HepG2 (cell line): ENCODE data around the gene OSBPL8. TPM values are rescaled to one million over a fixed set of nuclear protein-coding genes. Genes with fewer than 3 reads are reported as not detected.

Experiments
- ATAC-seq: fragments of 200-7000 bp; cut with Tn5 transposase; 3 replicates; pipeline ENCODE4 v1.9.1; 2020; ENCODE audit warnings: mild to moderate bottlenecking, moderate library complexity
- BruUV-seq: library from RNA; stranded (reverse); fragments of 400-500 nt; replicated peaks from 2 replicates; lab custom pipeline; 2021; lab: Mats Ljungman, UMichigan
- CTCF ChIA-PET: fragments of 300-600 bp; formaldehyde crosslinking; extraction: SDS; loops from one replicate; lab custom pipeline; 2021; ENCODE audit warnings: low total read pairs, inconsistent platforms, low intra/inter-chr PET ratio; lab: Yijun Ruan, JAX
- POLR2A ChIA-PET: fragments of 350-600 bp; sonication (Branson Sonifier 250); formaldehyde crosslinking; loops from one replicate; lab custom pipeline; 2020; ENCODE audit warnings: antibody characterized with exemption, inconsistent platforms; lab: Yijun Ruan, JAX
- DNase-seq: peaks from one replicate; pipeline ENCODE4 v3.0.0-alpha.2; 2015; ENCODE audit warnings: low spot score
- FAIRE-seq: peaks from 3 replicates; lab custom pipeline; 2011; peaks lifted over from hg19 to GRCh38; lab: Jason Lieb, UNC
- H2AFZ ChIP-seq: one replicate; pipeline ENCODE4 v1.6.1; 2011; ENCODE audit warnings: low read length, inconsistent platforms
- H3K27ac ChIP-seq: fragments of 300-600 bp; 3 replicates; pipeline ENCODE4 v1.8.0; 2011; ENCODE audit warnings: mixed run types, mild to moderate bottlenecking, mixed read lengths, low read length, inconsistent platforms; ENCODE audit not compliant: insufficient read depth; ENCODE audit errors: extremely low read length
- H3K27me3 ChIP-seq, 2 experiments: fragments of 200-600 bp in 1 of 2; 2 replicates in 1 of 2; 3 replicates in 1 of 2; pipeline versions ENCODE4 v1.6.0 to v1.8.0; 2011; ENCODE audit warnings: low read length in 2 of 2, mild to moderate bottlenecking in 2 of 2, moderate library complexity in 2 of 2, inconsistent platforms in 1 of 2; ENCODE audit not compliant: insufficient read depth in 2 of 2, control insufficient read depth in 1 of 2
- H3K36me3 ChIP-seq, 2 experiments: fragments of 200-600 bp in 1 of 2; replicated peaks in 1 of 2; 2 replicates in 1 of 2; 3 replicates in 1 of 2; pipeline versions ENCODE4 v1.5.1 to v1.8.0; 2011; ENCODE audit warnings: low read length in 2 of 2, inconsistent platforms in 1 of 2; ENCODE audit not compliant: insufficient read depth in 2 of 2, control insufficient read depth in 1 of 2
- H3K4me1 ChIP-seq: 2 replicates; pipeline ENCODE4 v1.5.1; 2012; ENCODE audit warnings: low read length, inconsistent platforms; ENCODE audit not compliant: insufficient read depth
- H3K4me2 ChIP-seq: 2 replicates; pipeline ENCODE4 v1.6.0; 2011; ENCODE audit warnings: low read depth, low read length, inconsistent platforms
- H3K4me3 ChIP-seq, 3 experiments: fragments of 200-600 bp in 1 of 3; sonication (generic), shearing (Covaris generic) in 1 of 3; replicated peaks in 1 of 3; 2 replicates each; pipeline ENCODE4 v1.5.1; 2011 to 2016; ENCODE audit warnings: low read length in 3 of 3, inconsistent platforms in 2 of 3, low read depth in 2 of 3, mild to moderate bottlenecking in 2 of 3, control low read depth in 1 of 3, mixed read lengths in 1 of 3; ENCODE audit not compliant: insufficient read depth in 1 of 3
- H3K79me2 ChIP-seq: one replicate; pipeline ENCODE4 v1.6.1; 2011; ENCODE audit warnings: low read length, inconsistent platforms; ENCODE audit not compliant: insufficient read depth
- H3K9ac ChIP-seq: 2 replicates; pipeline ENCODE4 v1.6.0; 2011; ENCODE audit warnings: mild to moderate bottlenecking, low read depth, low read length, inconsistent platforms; ENCODE audit not compliant: insufficient read depth
- H3K9me3 ChIP-seq: 2 replicates; pipeline ENCODE4 v1.5.1; 2012; ENCODE audit warnings: mild to moderate bottlenecking, low read length
- H4K20me1 ChIP-seq: 2 replicates; pipeline ENCODE4 v1.6.0; 2011; ENCODE audit warnings: inconsistent platforms, mild to moderate bottlenecking, low read length, moderate library complexity; ENCODE audit not compliant: insufficient read depth
- CENPT ChIP-seq: sonication (generic); formaldehyde crosslinking; IDR thresholded peaks from 2 replicates; pipeline ENCODE4 v1.8.0; 2022; ENCODE audit warnings: low read depth, mild to moderate bottlenecking, moderate library complexity, missing genetic modification reagents
- DMAP1 ChIP-seq: IDR thresholded peaks from 2 replicates; pipeline ENCODE4 v1.6.1; 2016
- KLF6 ChIP-seq: IDR thresholded peaks from 2 replicates; pipeline ENCODE4 v1.8.0; 2016; ENCODE audit warnings: missing biosample characterization, missing genetic modification reagents
- MXI1 ChIP-seq: IDR thresholded peaks from 3 replicates; pipeline ENCODE4 v1.6.1; 2012; ENCODE audit warnings: low read depth, low read length, inconsistent platforms, borderline replicate concordance
- MYC ChIP-seq: sonication (generic); formaldehyde crosslinking; IDR thresholded peaks from 2 replicates; pipeline ENCODE4 v1.9.0; 2021; ENCODE audit warnings: missing genetic modification reagents, borderline replicate concordance
- RFX5 ChIP-seq: IDR thresholded peaks from 2 replicates; pipeline ENCODE4 v1.6.1; 2011; ENCODE audit warnings: low read depth, low read length, improper control_type of control experiment
- SRSF9 ChIP-seq: fragments of 200-400 bp; formaldehyde crosslinking; IDR thresholded peaks from 2 replicates; pipeline ENCODE4 v1.6.1; 2018; ENCODE audit warnings: borderline replicate concordance, mild to moderate bottlenecking, low read depth, low read length; ENCODE audit not compliant: insufficient read depth, poor library complexity, severe bottlenecking
- TBP ChIP-seq: sonication (generic); formaldehyde crosslinking; IDR thresholded peaks from 2 replicates; pipeline ENCODE4 v1.5.0; 2020; ENCODE audit warnings: missing genetic modification reagents
- THAP7 ChIP-seq: sonication (generic); formaldehyde crosslinking; IDR thresholded peaks from 2 replicates; pipeline ENCODE4 v1.8.1; 2023; ENCODE audit warnings: mild to moderate bottlenecking, missing genetic modification reagents
- ZNF263 ChIP-seq: sonication (generic); formaldehyde crosslinking; IDR thresholded peaks from 2 replicates; pipeline ENCODE4 v1.4.0; 2020; ENCODE audit warnings: missing genetic modification reagents
- ZNF557 ChIP-seq: sonication (generic); formaldehyde crosslinking; IDR thresholded peaks from 2 replicates; pipeline ENCODE4 v1.4.0; 2020; ENCODE audit warnings: missing genetic modification reagents
- ZNF788 ChIP-seq: sonication (generic); formaldehyde crosslinking; IDR thresholded peaks from 2 replicates; pipeline ENCODE4 v1.5.0; 2020; ENCODE audit warnings: mild to moderate bottlenecking, missing genetic modification reagents, borderline replicate concordance
- WGBS: methylation state at CpG from one replicate; pipeline ENCODE4 v1.1.6; 2017; ENCODE audit warnings: low lambda C conversion rate; 5-methylcytosine and 5-hydroxymethylcytosine counted together
- in situ Hi-C: cut with HindIII; loops from 2 replicates; pipeline ENCODE4 v1.10.0; 2017; ENCODE audit warnings: low pct_unique_long_range_greater_than_20kb; ENCODE audit not compliant: extremely low pct_ligation_motif_present
- intact Hi-C: fragments of 100-400 bp; cut with micrococcal nuclease; formaldehyde crosslinking; loops from one replicate; pipeline ENCODE4 v1.10.0; 2022; ENCODE audit not compliant: unreplicated experiment
- polyA plus RNA-seq, 8 experiments: library from polyadenylated mRNA; depleted of rRNA in 3 of 8; stranded (reverse) in 7 of 8; unstranded in 1 of 8; fragments of >200 nt; fragmentation: Illumina TruSeq in 4 of 8; extraction: Trizol in 4 of 8; gene quantifications; 2 replicates each; pipeline versions ENCODE4 v1.2.1 to v1.2.3, GENCODE V29; 2011 to 2016; ENCODE audit warnings: low read depth in 4 of 8, missing spikeins in 1 of 8, mixed read lengths in 1 of 8; ENCODE audit not compliant: insufficient read depth in 1 of 8
- total RNA-seq, 5 experiments: library from RNA; depleted of rRNA; stranded (reverse); fragments of >200 nt; fragmentation: Illumina TruSeq; extraction: Trizol; gene quantifications; 2 replicates each; pipeline ENCODE4 v1.2.3, GENCODE V29; 2016; ENCODE audit warnings: low read depth in 1 of 5
- TF ChIP-seq, protein P1 (sequence below): IDR thresholded peaks from 2 replicates; pipeline ENCODE4 v1.6.1; 2018; ENCODE audit warnings: missing genetic modification reagents, mild to moderate bottlenecking, missing compliant biosample characterization

Gene OSBPL8
- total and polyA plus RNA-seq, 2 of the 13 experiments (the other 11 are each of a cell fraction or from before 2014, with no cell fraction given): 11.0 to 33.9 TPM

DNA sequence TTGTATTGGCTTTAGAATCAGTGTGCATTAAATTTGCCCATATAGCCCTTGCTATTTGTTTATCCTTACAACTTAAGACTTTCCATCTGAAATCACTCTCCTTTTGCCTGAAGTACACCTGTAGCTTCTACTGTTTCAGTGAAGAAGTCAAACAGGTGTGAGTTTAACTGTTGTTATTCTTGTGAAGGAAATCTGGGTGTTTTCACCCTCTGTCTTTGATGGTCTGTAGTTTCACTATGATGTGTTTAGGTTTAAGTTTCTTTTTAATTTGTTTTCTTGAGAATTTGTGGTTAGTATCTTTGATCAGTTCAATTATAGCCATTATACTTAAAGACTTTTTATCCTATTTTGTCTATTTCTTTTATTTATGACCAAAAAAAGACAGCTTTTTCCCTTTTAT lies 142.5 kb downstream of the OSBPL8 start:
- in situ Hi-C loops (no loop called here), intact Hi-C loops (loop anchor here (1.0 kb wide), 1 partner anchor 14 kb away; no protein-coding TSS in a partner anchor)
- Histone ChIP-seq H3K79me2 (no peaks in the 10 kb centered on the region), H3K4me1 (peaks cover 13% of the 10 kb centered on the region), H3K9ac (no peak overlapping the region), H2AFZ (no peak overlapping the region), H3K27ac (no peak overlapping the region), H4K20me1 (0 out of 2 replicates have a peak, but pooled peaks cover 3% of the 10 kb centered on the region), H3K27me3 (no peaks in the 10 kb centered on the region), H3K4me2 (no peak overlapping the region), H3K9me3 (no peaks in the 10 kb centered on the region), H3K4me3 (no peak overlapping the region), H3K36me3 (no peaks in the 10 kb centered on the region)
- CTCF ChIA-PET: no interaction called here
- DNase-seq (no peak), FAIRE-seq (no peak), ATAC-seq (no peak)
- POLR2A ChIA-PET: no interaction called here
- no TSS peak for BruUV-seq
- TF ChIP-seq MYC (CRISPR knock-in tag) (no peak), RFX5 (no peak)
- TF ChIP-seq, all 625 proteins: peak for 0

DNA sequence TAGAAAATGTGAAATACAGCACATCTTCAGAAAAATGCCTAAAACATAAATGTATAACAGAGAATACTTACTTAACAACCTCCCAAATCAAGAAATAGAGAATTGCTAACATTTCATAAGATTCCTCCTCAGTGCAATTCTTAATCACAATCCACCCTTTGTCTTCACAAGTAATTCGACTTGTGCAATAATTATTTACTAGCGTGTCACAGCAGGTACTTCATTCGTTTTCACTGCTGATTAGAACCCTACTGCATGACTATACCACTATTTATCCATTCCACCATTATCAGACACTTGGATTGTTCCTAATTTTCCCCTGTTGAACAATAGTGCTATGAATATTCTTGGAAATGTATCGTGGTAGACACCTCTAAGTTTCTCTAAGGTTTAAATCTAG lies 146.4 kb downstream of the OSBPL8 start:
- no TSS peak for BruUV-seq
- no peak for TF ChIP-seq KLF6 (CRISPR knock-in tag)
- no peak for TF ChIP-seq CENPT (CRISPR knock-in tag)
- TF ChIP-seq ZNF788 (CRISPR knock-in tag): no peak
- TF ChIP-seq TBP: no peak
- no peak for TF ChIP-seq DMAP1 (CRISPR knock-in tag)
- no peak for TF ChIP-seq THAP7 (CRISPR knock-in tag)
- no peak for TF ChIP-seq ZNF263 (CRISPR knock-in tag)
- no peak for TF ChIP-seq MXI1
- no peak for TF ChIP-seq ZNF557 (CRISPR knock-in tag)
- TF ChIP-seq SRSF9: no peak
- TF ChIP-seq, protein P1, sequence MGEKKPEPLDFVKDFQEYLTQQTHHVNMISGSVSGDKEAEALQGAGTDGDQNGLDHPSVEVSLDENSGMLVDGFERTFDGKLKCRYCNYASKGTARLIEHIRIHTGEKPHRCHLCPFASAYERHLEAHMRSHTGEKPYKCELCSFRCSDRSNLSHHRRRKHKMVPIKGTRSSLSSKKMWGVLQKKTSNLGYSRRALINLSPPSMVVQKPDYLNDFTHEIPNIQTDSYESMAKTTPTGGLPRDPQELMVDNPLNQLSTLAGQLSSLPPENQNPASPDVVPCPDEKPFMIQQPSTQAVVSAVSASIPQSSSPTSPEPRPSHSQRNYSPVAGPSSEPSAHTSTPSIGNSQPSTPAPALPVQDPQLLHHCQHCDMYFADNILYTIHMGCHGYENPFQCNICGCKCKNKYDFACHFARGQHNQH (CRISPR knock-in tag): no peak
- TF ChIP-seq, all 625 proteins: peak for 0
- Histone ChIP-seq H3K4me3 (no peak overlapping the region), H3K79me2 (no peaks in the 10 kb centered on the region), H4K20me1 (no peaks in the 10 kb centered on the region), H3K27ac (no peak overlapping the region), H3K4me1 (no peaks in the 10 kb centered on the region), H2AFZ (no peak overlapping the region), H3K4me2 (no peak overlapping the region), H3K27me3 (no peaks in the 10 kb centered on the region), H3K9me3 (no peaks in the 10 kb centered on the region), H3K9ac (no peak overlapping the region), H3K36me3 (no peaks in the 10 kb centered on the region)
- intact Hi-C loops: no loop called here
- WGBS: 96% methylated on average over 4 of the region's 4 CpGs
- FAIRE-seq (no peak), ATAC-seq (no peak), DNase-seq (no peak)
- ChIA-PET CTCF (no interaction called here), POLR2A (no interaction called here)
- in situ Hi-C loops: no loop called here
